ACC112 (cell line): Measurements from ENCODE around the gene BSCL2.
A peak's percentile ranks its signal among the peaks of the same experiment; 100 is the strongest.
"Not testable (repeated sequence)": the region's sequence is repeated elsewhere in the genome, so short reads cannot be mapped to it uniquely, and the experiment has no call there.

Experiments
- H2AFZ ChIP-seq: fragments of 200-600 bp; sonication (generic); one replicate; pipeline ENCODE4 v1.6.0; 2017; ENCODE audit warnings: antibody characterized with exemption, low read length; ENCODE audit not compliant: unreplicated experiment
- H3K27ac ChIP-seq: fragments of 200-600 bp; sonication (generic); 2 replicates; pipeline ENCODE4 v1.5.1; 2014; ENCODE audit warnings: low read depth, mild to moderate bottlenecking, antibody characterized with exemption, low read length, moderate library complexity
- H3K27me3 ChIP-seq: fragments of 200-600 bp; sonication (generic); 2 replicates; pipeline ENCODE4 v1.6.1; 2014; ENCODE audit warnings: mild to moderate bottlenecking, antibody characterized with exemption, low read length, moderate library complexity, mixed read lengths; ENCODE audit not compliant: insufficient read depth
- H3K36me3 ChIP-seq: fragments of 200-600 bp; sonication (generic); 2 replicates; pipeline ENCODE4 v1.6.1; 2016; ENCODE audit warnings: mild to moderate bottlenecking, antibody characterized with exemption, low read length, moderate library complexity, mixed read lengths; ENCODE audit not compliant: insufficient read depth
- H3K4me1 ChIP-seq: fragments of 200-600 bp; sonication (generic); one replicate; pipeline ENCODE4 v1.6.1; 2016; ENCODE audit warnings: low read length, mixed read lengths; ENCODE audit not compliant: insufficient read depth, unreplicated experiment, control insufficient read depth
- H3K4me3 ChIP-seq: fragments of 200-600 bp; sonication (generic); 2 replicates; pipeline ENCODE4 v1.5.1; 2014; ENCODE audit warnings: mild to moderate bottlenecking, low read depth, low read length
- H3K79me2 ChIP-seq: fragments of 200-600 bp; sonication (generic); one replicate; pipeline ENCODE4 v1.6.0; 2016; ENCODE audit warnings: low read length; ENCODE audit not compliant: control insufficient read depth, unreplicated experiment, insufficient read depth

BSCL2 gene

GRCh38 chr11:62707277-62707861 lies at the start of gene BSCL2, which contains the start of gene GNG3:
BSCL2 (minus strand) TSS chr11:62707424; CDS start chr11:62707195, 229 bp downstream.
GNG3 (plus strand) TSS chr11:62707676; CDS start chr11:62708296, 620 bp downstream.
- Histone ChIP-seq H3K27me3 (no peaks in the 10 kb centered on the region), H3K4me1 (peaks cover 27% of the 10 kb centered on the region), H3K36me3 (peaks cover 18% of the 10 kb centered on the region)

GRCh38 chr11:62755086-62755615 lies 47.9 kb upstream of the BSCL2 start:
- H2AFZ ChIP-seq = no peak overlapping the region
- no peaks in the 10 kb centered on the region for H3K27me3 ChIP-seq
- H3K79me2 ChIP-seq = peaks cover 4% of the 10 kb centered on the region
- no peaks in the 10 kb centered on the region for H3K4me1 ChIP-seq
- no peak overlapping the region for H3K4me3 ChIP-seq
- peaks cover 7% of the 10 kb centered on the region for H3K36me3 ChIP-seq
- no peak overlapping the region for H3K27ac ChIP-seq

More at GRCh38 chr11:62707277-62707861, at the start of gene BSCL2, which contains the start of gene GNG3:
- Histone ChIP-seq H3K27ac (no peak within 1 kb of the TSS), H2AFZ (no peak within 1 kb of the TSS), H3K79me2 (no peaks in the 10 kb centered on the region), H3K4me3 (peak within 1 kb of the TSS; percentile 75)

- H3K36me3 ChIP-seq = peaks cover 7% of the 10 kb centered on the region
- peaks cover 4% of the 10 kb centered on the region for H3K79me2 ChIP-seq
- H3K27ac ChIP-seq = peak within 1 kb of the TSS; percentile 79
- H3K27me3 ChIP-seq = no peaks in the 10 kb centered on the region
- no peaks in the 10 kb centered on the region for H3K4me1 ChIP-seq
- H3K4me3 ChIP-seq = peak within 1 kb of the TSS; percentile 91
- H2AFZ ChIP-seq = peak within 1 kb of the TSS; percentile 96
These were observed 46.7 kb upstream of the BSCL2 start, which contains the start of gene ZBTB3 for GRCh38 chr11:62753736-62754603. ZBTB3 (minus strand) TSS chr11:62754160; CDS start chr11:62753664, 496 bp downstream.

GRCh38 chr11:62752994-62753735 lies 45.9 kb upstream of the BSCL2 start:
- Histone ChIP-seq H3K27me3 (no peaks in the 10 kb centered on the region), H3K4me1 (no peaks in the 10 kb centered on the region), H3K4me3 (peak overlapping the region; percentile 91), H2AFZ (no peak overlapping the region), H3K36me3 (peaks cover 7% of the 10 kb centered on the region), H3K79me2 (peaks cover 4% of the 10 kb centered on the region), H3K27ac (no peak overlapping the region)

- Histone ChIP-seq H3K36me3 (peaks cover 7% of the 10 kb centered on the region), H3K27ac (no peak overlapping the region), H2AFZ (no peak overlapping the region), H3K4me3 (no peak overlapping the region), H3K79me2 (peaks cover 4% of the 10 kb centered on the region), H3K4me1 (no peaks in the 10 kb centered on the region), H3K27me3 (no peaks in the 10 kb centered on the region)
These were observed 45.1 kb upstream of the BSCL2 start for GRCh38 chr11:62752177-62752785.

- not testable (repeated sequence) for H3K27me3 ChIP-seq, H3K79me2 ChIP-seq, H3K4me3 ChIP-seq, H2AFZ ChIP-seq, H3K4me1 ChIP-seq, H3K36me3 ChIP-seq, H3K27ac ChIP-seq
These were observed 42.7 kb upstream of the BSCL2 start for GRCh38 chr11:62749931-62750330.

- Histone ChIP-seq H3K4me3 (no peak overlapping the region), H3K36me3 (peaks cover 2% of the 10 kb centered on the region), H3K4me1 (no peaks in the 10 kb centered on the region), H2AFZ (no peak overlapping the region), H3K79me2 (peaks cover 3% of the 10 kb centered on the region), H3K27me3 (no peaks in the 10 kb centered on the region), H3K27ac (no peak overlapping the region)
These were observed 40.4 kb upstream of the BSCL2 start for GRCh38 chr11:62747475-62748160.

- Histone ChIP-seq H3K27ac (no peak overlapping the region), H3K27me3 (no peaks in the 10 kb centered on the region), H3K36me3 (peaks cover 14% of the 10 kb centered on the region), H3K4me3 (no peak overlapping the region), H3K4me1 (no peaks in the 10 kb centered on the region), H2AFZ (no peak overlapping the region), H3K79me2 (peaks cover 4% of the 10 kb centered on the region)
These were observed 30.0 kb upstream of the BSCL2 start for GRCh38 chr11:62737196-62737595.

GRCh38 chr11:62732830-62733229 lies 25.6 kb upstream of the BSCL2 start:
- Histone ChIP-seq H3K27me3 (no peaks in the 10 kb centered on the region), H3K79me2 (peaks cover 28% of the 10 kb centered on the region), H3K4me3 (no peak overlapping the region), H2AFZ (no peak overlapping the region), H3K27ac (no peak overlapping the region), H3K4me1 (peaks cover 8% of the 10 kb centered on the region), H3K36me3 (peaks cover 8% of the 10 kb centered on the region)
